ENCODE measurements around the gene NEK1. TPM values are rescaled to one million over a fixed set of nuclear protein-coding genes. Genes with fewer than 3 reads are reported as not detected.

NEK1 gene
- total and polyA plus RNA-seq, 2 of the 8 experiments (the other 6 are each of a cell fraction or from before 2014, with no cell fraction given) = 3.9 to 11.7 TPM

GRCh38 chr4:169399976-169400767 is 212.2 kb downstream of the NEK1 start:
- H3K14ac ChIP-seq (ENCODE audit: insufficient read length) = no peak overlapping the region
- POLR2A ChIA-PET (ENCODE audit: partially characterized antibody) = no interaction called here
- H3K4me3 ChIP-seq (ENCODE audit: extremely low read depth in 1 of 4, insufficient read depth in 2 of 4, low read depth in 3 of 4, low read length in 4 of 4) = no peak overlapping the region
- H3K4me2 ChIP-seq (ENCODE audit: insufficient read depth in 1 of 2, low read depth in 2 of 2, low read length in 2 of 2) = no peak overlapping the region
- no peak overlapping the region for H3K9ac ChIP-seq (replicated peaks in 1 of 4; ENCODE audit: extremely low read depth in 1 of 4, low read depth in 3 of 4, low read length in 3 of 4)
- H4K8ac ChIP-seq (ENCODE audit: extremely low read depth, insufficient read depth, low read length) = no peak overlapping the region
- no peak overlapping the region for H2AK5ac ChIP-seq (ENCODE audit: low read depth, low read length)
- no peaks in the 10 kb centered on the region; a peak in 1 of 8 replicates for H3K36me3 ChIP-seq (ENCODE audit: control insufficient read depth in 2 of 4, insufficient read depth in 4 of 4, low read length in 3 of 4)
- CTCF ChIA-PET (ENCODE audit: partially characterized antibody) = interaction anchor here (0.6 kb wide), 1 partner anchor 70 kb away, joined by 3 read pairs; no protein-coding TSS in a partner anchor
- H2AFZ ChIP-seq (ENCODE audit: low read length) = no peak overlapping the region
- H3K23me2 ChIP-seq (ENCODE audit: low read depth, low read length) = no peaks in the 10 kb centered on the region
- whole genome bisulfite sequencing, 2 experiments (ENCODE audit: extremely low coverage in 1 of 2, insufficient coverage in 1 of 2, insufficient read length in 1 of 2, insufficient replicate concordance in 2 of 2, low coverage in 1 of 2, low lambda C conversion rate in 2 of 2, missing lambda C conversion rate in 1 of 2) = 94% methylated on average over 1 of the region's 1 CpG; no CpG with 5 or more reads in 1 of the 2 experiments
- H4K20me1 ChIP-seq (replicated peaks in 1 of 2; ENCODE audit: control insufficient read depth in 1 of 2, insufficient read depth in 2 of 2, low read length in 2 of 2) = no peaks in the 10 kb centered on the region
- H3K18ac ChIP-seq (ENCODE audit: extremely low read depth, low read length) = no peak overlapping the region
- no peak overlapping the region for H2BK20ac ChIP-seq (ENCODE audit: low read length)
- H3K4me1 ChIP-seq (replicated peaks in 1 of 4; ENCODE audit: control insufficient read depth in 3 of 4, insufficient read depth in 4 of 4, low read length in 3 of 4) = peaks cover 0 to 2% (median 2%) of the 10 kb centered on the region in 4 experiments; a peak in 3 of 7 replicates
- DNase-seq (ENCODE audit: low read depth in 1 of 2, low spot score in 2 of 2) = no peak
- H2BK15ac ChIP-seq (ENCODE audit: low read length) = no peak overlapping the region
- no peak overlapping the region for H3K23ac ChIP-seq (ENCODE audit: insufficient read length)
- no peak overlapping the region for H3K4ac ChIP-seq (replicated peaks; ENCODE audit: insufficient read length, low read depth, low read length)
- no peak overlapping the region for H4K91ac ChIP-seq (replicated peaks; ENCODE audit: insufficient read length, low read length)
- no peak overlapping the region for H3K27ac ChIP-seq (ENCODE audit: low read depth, low read length)
- no peak overlapping the region for H4K5ac ChIP-seq (ENCODE audit: insufficient read length, low read depth, low read length)
- no peaks in the 10 kb centered on the region for H3K27me3 ChIP-seq (replicated peaks in 1 of 4; ENCODE audit: control insufficient read depth in 3 of 4, extremely low read depth in 1 of 4, insufficient read depth in 3 of 4, low read length in 3 of 4)
- H3K56ac ChIP-seq (replicated peaks; ENCODE audit: insufficient read length, low read depth, low read length) = no peak overlapping the region
- no peak overlapping the region for H2BK12ac ChIP-seq (ENCODE audit: low read depth, low read length)
- H3K79me1 ChIP-seq (ENCODE audit: low read depth, low read length) = no peaks in the 10 kb centered on the region
- H2BK120ac ChIP-seq (replicated peaks; ENCODE audit: low read depth, low read length) = no peak overlapping the region
- no peaks in the 10 kb centered on the region for H3K9me3 ChIP-seq (ENCODE audit: insufficient read depth in 2 of 2, low read depth in 1 of 2, low read length in 1 of 2)
- FAIRE-seq = no peak
- H2BK5ac ChIP-seq (ENCODE audit: low read depth, low read length) = no peak overlapping the region
- H3K79me2 ChIP-seq (ENCODE audit: control insufficient read depth in 1 of 2, insufficient read depth in 2 of 2, low read length in 2 of 2) = no peaks in the 10 kb centered on the region
- TF ChIP-seq CTCF (IDR thresholded peaks at IDR 0.05; ENCODE audit: control extremely low read depth in 1 of 3, insufficient read depth in 1 of 3, low read depth in 1 of 3, low read length in 3 of 3) = no peak
- no peak for TF ChIP-seq CTBP2 (IDR thresholded peaks at IDR 0.05; ENCODE audit: borderline replicate concordance, insufficient read depth, insufficient read length, low read length)
- TF ChIP-seq, protein P1, sequence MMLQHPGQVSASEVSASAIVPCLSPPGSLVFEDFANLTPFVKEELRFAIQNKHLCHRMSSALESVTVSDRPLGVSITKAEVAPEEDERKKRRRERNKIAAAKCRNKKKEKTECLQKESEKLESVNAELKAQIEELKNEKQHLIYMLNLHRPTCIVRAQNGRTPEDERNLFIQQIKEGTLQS (IDR thresholded peaks at IDR 0.05; ENCODE audit: insufficient read depth, low read depth, low read length) = no peak
- TF ChIP-seq ZNF274 (IDR thresholded peaks at IDR 0.05; ENCODE audit: borderline replicate concordance, extremely low read depth, low read length) = no peak
- no peak for TF ChIP-seq POLR2A (IDR thresholded peaks at IDR 0.05; ENCODE audit: control extremely low read depth in 1 of 2, low read depth in 2 of 2, low read length in 2 of 2)
- no peak for TF ChIP-seq KDM4A (IDR thresholded peaks at IDR 0.05; ENCODE audit: low read depth, low read length, severe bottlenecking)
- no peak for TF ChIP-seq CHD2 (IDR thresholded peaks at IDR 0.05; ENCODE audit: low read length)
- TF ChIP-seq, protein P2, sequence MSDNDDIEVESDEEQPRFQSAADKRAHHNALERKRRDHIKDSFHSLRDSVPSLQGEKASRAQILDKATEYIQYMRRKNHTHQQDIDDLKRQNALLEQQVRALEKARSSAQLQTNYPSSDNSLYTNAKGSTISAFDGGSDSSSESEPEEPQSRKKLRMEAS (IDR thresholded peaks at IDR 0.05) = no peak
- no peak for TF ChIP-seq CBX5 (IDR thresholded peaks at IDR 0.05; ENCODE audit: low read depth, low read length)
